Lower lobe of right lung (tissue), 2 donors: ENCODE measurements around the gene HMG20B. TPM values are rescaled to one million over a fixed set of nuclear protein-coding genes. Genes with fewer than 3 reads are reported as not detected.

Source experiments
- ATAC-seq, 2 donors: fragments of 200-7000 bp; cut with Tn5 transposase; one replicate each; pipeline ENCODE4 v1.9.1; 2020 to 2022; ENCODE audit warnings: mild to moderate bottlenecking in 2 of 2, moderate library complexity in 2 of 2
- DNase-seq: peaks from one replicate; pipeline ENCODE4 v3.0.0-alpha.2; 2020
- H3K27ac ChIP-seq: fragments of 200-600 bp; one replicate; pipeline ENCODE4 v1.8.0; 2022
- H3K27me3 ChIP-seq: fragments of 200-600 bp; one replicate; pipeline ENCODE4 v1.8.0; 2022; ENCODE audit warnings: low read depth
- H3K36me3 ChIP-seq: fragments of 200-600 bp; one replicate; pipeline ENCODE4 v1.8.0; 2022; ENCODE audit warnings: mild to moderate bottlenecking
- H3K4me1 ChIP-seq: fragments of 200-600 bp; one replicate; pipeline ENCODE4 v1.8.0; 2022
- H3K4me3 ChIP-seq: fragments of 200-600 bp; one replicate; pipeline ENCODE4 v1.8.0; 2022; ENCODE audit warnings: mild to moderate bottlenecking
- H3K9me3 ChIP-seq: fragments of 200-600 bp; one replicate; pipeline ENCODE4 v1.8.0; 2022
- intact Hi-C: fragments of 100-400 bp; cut with DNase I; formaldehyde crosslinking; loops from one replicate; pipeline ENCODE4 v1.11.0; 2022
- total RNA-seq: library from RNA; stranded (reverse); fragmentation: NEBNext Ultra II Directional; extraction: Animal tissue kit (Norgen Biotek cat#: 25700); gene quantifications from one replicate; pipeline ENCODE4 v1.2.1, GENCODE V29; 2021
- TF ChIP-seq, protein P1 (sequence below): fragments of 200-600 bp; IDR thresholded peaks from one replicate; pipeline ENCODE4 v1.8.0; 2022; ENCODE audit warnings: antibody characterized with exemption, mild to moderate bottlenecking
- donor health status: DM: no; HTN: yes; CAD: no; lungs with severe emphysema.

The HMG20B gene
- total RNA-seq, 1 donor from 2014 or later, result 60.9 TPM

DNA sequence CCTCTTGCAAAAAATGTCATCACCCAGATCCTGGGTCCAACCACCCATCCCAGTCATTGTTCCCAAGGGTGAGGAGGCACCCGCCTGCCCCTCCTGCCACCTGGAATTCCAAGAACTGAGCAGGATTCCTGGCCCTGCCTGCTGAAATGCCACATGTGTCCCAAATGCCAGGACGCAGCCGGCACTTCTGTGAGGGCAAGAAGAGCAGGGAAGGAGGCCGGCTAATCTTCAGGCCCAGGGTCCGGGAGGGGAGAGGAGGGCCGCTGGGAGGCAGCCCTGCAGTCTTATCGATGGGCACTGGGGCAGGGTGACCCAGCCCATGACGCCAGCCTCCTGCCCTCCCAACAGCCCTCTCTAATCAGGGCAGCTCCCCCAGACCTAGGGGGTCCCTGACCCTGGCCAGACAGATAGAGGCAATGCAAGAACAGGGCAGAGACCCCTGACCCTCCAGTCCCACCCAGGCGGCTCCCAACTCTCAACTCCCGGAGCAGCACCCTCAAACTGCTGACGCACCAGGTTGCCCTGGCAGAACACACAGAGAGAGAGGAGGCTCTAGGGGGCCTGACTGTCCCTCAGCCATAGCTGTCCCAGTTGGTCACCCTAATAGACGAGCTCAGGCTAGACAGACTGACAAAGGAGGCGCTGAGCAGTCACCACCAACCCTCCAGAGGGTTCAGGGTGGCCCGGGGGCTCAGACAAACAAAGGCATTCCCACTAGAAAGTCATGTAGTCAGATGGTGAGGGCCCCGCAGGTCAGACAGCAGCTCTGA is 16.9 kb upstream of the HMG20B start:
- peaks cover 48% of the 10 kb centered on the region for H3K4me1 ChIP-seq
- ATAC-seq (no peak), DNase-seq (peak; percentile 40)
- TF ChIP-seq, protein P1, sequence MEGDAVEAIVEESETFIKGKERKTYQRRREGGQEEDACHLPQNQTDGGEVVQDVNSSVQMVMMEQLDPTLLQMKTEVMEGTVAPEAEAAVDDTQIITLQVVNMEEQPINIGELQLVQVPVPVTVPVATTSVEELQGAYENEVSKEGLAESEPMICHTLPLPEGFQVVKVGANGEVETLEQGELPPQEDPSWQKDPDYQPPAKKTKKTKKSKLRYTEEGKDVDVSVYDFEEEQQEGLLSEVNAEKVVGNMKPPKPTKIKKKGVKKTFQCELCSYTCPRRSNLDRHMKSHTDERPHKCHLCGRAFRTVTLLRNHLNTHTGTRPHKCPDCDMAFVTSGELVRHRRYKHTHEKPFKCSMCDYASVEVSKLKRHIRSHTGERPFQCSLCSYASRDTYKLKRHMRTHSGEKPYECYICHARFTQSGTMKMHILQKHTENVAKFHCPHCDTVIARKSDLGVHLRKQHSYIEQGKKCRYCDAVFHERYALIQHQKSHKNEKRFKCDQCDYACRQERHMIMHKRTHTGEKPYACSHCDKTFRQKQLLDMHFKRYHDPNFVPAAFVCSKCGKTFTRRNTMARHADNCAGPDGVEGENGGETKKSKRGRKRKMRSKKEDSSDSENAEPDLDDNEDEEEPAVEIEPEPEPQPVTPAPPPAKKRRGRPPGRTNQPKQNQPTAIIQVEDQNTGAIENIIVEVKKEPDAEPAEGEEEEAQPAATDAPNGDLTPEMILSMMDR, result no peak
- H3K27ac ChIP-seq, result no peak overlapping the region
- H3K4me3 ChIP-seq, result peak overlapping the region; percentile 95
- H3K27me3 ChIP-seq, result no peaks in the 10 kb centered on the region
- H3K9me3 ChIP-seq, result no peaks in the 10 kb centered on the region
- intact Hi-C loops, result no loop called here
- no peaks in the 10 kb centered on the region for H3K36me3 ChIP-seq

DNA sequence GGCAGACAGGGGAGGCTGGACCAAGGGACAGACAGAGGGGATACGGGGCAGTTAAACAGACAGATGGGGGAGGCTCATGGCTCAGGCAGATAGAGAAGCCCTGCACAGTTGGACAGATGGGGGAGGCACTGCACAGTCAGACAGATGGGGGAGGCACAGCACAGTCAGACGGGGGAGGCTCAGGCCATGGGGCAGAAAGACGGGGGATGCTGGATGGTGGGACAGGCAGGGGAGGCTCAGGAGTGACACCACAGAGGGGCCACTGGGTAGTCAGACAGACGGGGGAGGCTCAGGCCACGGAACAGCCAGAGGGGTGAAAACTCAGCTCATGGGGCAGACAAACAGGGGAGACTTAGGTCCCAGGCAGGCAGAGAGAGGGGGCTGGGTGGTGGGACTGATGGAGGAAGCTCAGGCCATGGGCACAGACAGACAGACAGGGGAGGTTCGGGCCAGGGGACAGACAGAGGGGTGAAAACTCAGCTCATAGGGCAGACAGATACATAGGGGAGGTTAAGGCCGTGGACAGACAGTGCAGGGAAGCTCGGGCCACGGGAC is 16.2 kb upstream of the HMG20B start:
- Histone ChIP-seq H3K36me3 (no peaks in the 10 kb centered on the region), H3K4me3 (peak overlapping the region; percentile 95), H3K27me3 (no peaks in the 10 kb centered on the region), H3K27ac (peak overlapping the region; percentile 87), H3K4me1 (peaks cover 48% of the 10 kb centered on the region), H3K9me3 (no peaks in the 10 kb centered on the region)
- TF ChIP-seq, protein P1, result no peak
- intact Hi-C loops, result no loop called here
- no peak for DNase-seq
- ATAC-seq, result no peak

DNA sequence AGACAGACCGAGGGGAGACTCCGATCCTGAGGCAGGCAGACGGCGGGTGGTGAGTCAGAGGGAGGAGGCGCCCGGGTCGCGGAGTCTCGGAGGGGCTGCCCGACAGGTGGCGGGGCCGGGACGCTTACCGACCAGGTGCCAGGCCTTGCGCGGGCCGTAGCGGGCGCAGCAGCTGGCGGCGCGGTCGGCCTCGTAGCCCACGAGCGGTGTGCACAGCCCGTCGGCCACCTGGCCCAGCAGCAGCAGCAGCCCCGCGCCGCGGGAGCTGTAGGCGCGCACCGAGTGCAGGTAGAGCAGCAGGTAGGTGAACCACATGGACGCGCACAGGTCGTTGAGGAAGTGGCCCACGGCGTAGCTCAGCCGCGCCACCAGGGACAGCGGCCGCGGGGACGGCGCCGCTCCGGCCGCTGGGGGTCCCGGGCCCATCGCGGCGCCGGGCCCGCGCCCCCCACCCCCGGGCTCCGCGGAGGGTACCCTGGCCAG is 15.7 kb upstream of the HMG20B start:
- H3K4me1 ChIP-seq, result peaks cover 48% of the 10 kb centered on the region
- intact Hi-C loops, result no loop called here
- peak overlapping the region; percentile 87 for H3K27ac ChIP-seq

DNA sequence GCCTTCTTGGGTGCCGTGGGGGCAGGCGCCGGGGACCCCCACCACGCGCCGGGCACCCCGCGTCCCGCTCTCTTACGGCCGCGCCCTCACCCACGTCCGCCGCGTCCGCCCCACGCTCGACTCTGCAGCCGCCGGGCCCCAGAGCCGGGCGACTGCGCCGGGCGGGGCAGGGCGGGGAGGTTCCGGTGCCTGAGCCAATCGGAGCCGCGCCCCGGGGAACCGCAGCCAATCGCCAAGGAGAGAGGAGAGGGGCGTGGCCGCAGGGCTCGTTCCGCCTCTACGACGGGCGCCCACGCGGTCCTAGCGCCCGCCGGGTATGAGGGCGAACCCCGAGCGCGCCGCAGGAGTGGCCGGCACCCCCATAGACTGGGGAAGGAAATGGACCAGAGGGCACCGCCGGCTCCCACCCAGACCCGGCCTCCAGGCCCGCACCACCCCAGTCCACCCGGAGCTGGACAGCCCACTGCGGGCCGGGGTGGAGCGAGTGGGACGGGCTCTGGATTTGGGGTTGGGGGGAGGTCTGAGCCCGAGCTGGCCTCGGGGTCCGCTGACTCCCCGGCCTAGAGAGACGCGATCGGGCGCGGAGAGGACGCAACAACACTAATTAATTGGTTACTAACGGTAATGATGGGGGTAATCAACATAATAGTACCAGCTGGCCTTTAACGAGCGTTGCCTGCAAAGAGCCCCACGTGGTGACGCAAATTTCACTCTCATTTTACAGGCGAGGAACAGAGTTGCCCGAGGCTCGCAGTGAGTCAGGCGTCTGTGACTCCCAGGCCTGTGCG is 15.1 kb upstream of the HMG20B start, which contains the start of gene MFSD12:
MFSD12 (minus strand) TSS at position 126 of the 788 bp plus-strand sequence. CDS start 183 bp downstream, outside the sequence.
- no peaks in the 10 kb centered on the region for H3K36me3 ChIP-seq
- ATAC-seq (peak; percentile 98 to 99), DNase-seq (peak; percentile 96)
- peak within 1 kb of the TSS; percentile 87 for H3K27ac ChIP-seq
- TF ChIP-seq, protein P1, result no peak
- intact Hi-C loops, result no loop called here
- H3K4me3 ChIP-seq, result peak within 1 kb of the TSS; percentile 95
- no peaks in the 10 kb centered on the region for H3K9me3 ChIP-seq
- peaks cover 43% of the 10 kb centered on the region for H3K4me1 ChIP-seq
- no peaks in the 10 kb centered on the region for H3K27me3 ChIP-seq

More for the DNA sequence above, 15.7 kb upstream of the HMG20B start:
- TF ChIP-seq, protein P1, result peak; percentile 15
- ATAC-seq, result peak; percentile 23 to 35
- Histone ChIP-seq H3K4me3 (peak overlapping the region; percentile 95), H3K9me3 (no peaks in the 10 kb centered on the region), H3K36me3 (no peaks in the 10 kb centered on the region), H3K27me3 (no peaks in the 10 kb centered on the region)
- peak; percentile 70 for DNase-seq
